ENCODE measurements around the gene GFI1B. TPM values are rescaled to one million over a fixed set of nuclear protein-coding genes. Genes with fewer than 3 reads are reported as not detected.
"Not testable (repeated sequence)": the region's sequence is repeated elsewhere in the genome, so short reads cannot be mapped to it uniquely, and the experiment has no call there.

GFI1B gene
- total RNA-seq, 1 donor from 2014 or later = not detected

- Mint-ChIP-seq H3K27me3 (ENCODE audit: low read depth, unreplicated experiment) (peaks cover 21% of the 10 kb centered on the region), H3K4me3 (ENCODE audit: unreplicated experiment) (no peak overlapping the region), H3K36me3 (ENCODE audit: low read depth, unreplicated experiment) (peaks cover 1% of the 10 kb centered on the region), H3K9me3 (ENCODE audit: unreplicated experiment) (peaks cover 17% of the 10 kb centered on the region), H3K27ac (ENCODE audit: unreplicated experiment) (no peak overlapping the region), H3K4me1 (ENCODE audit: low read depth, unreplicated experiment) (no peaks in the 10 kb centered on the region)
- TF ChIP-seq CTCF (IDR thresholded peaks at IDR 0.05; ENCODE audit: insufficient read depth, low read depth, low read length) (no peak), EZH2 (IDR thresholded peaks at IDR 0.05; ENCODE audit: insufficient read depth, low read length) (no peak)
- peaks cover 2% of the 10 kb centered on the region for H3K27me3 ChIP-seq (ENCODE audit: insufficient read depth, low read length)
- H3K9ac ChIP-seq (ENCODE audit: low read length) = no peak overlapping the region
- FAIRE-seq = no peak
- no peak overlapping the region for H3K27ac ChIP-seq (ENCODE audit: low read depth, low read length)
- no peaks in the 10 kb centered on the region for H3K4me1 ChIP-seq (ENCODE audit: insufficient read depth, low read length)
- H3K36me3 ChIP-seq (ENCODE audit: insufficient read depth, low read length) = no peaks in the 10 kb centered on the region
- DNase-seq (ENCODE audit: low read depth) = no peak
- H3K79me2 ChIP-seq (ENCODE audit: insufficient read depth, low read length) = no peaks in the 10 kb centered on the region
- H3K9me3 ChIP-seq (ENCODE audit: insufficient read depth, low read depth, low read length) = no peaks in the 10 kb centered on the region
- H3K4me3 ChIP-seq (ENCODE audit: insufficient read depth, low read depth, low read length) = no peak overlapping the region
- H2AFZ ChIP-seq (ENCODE audit: low read depth, low read length) = no peak overlapping the region
- H3K4me2 ChIP-seq (ENCODE audit: low read length) = no peak overlapping the region
- no peaks in the 10 kb centered on the region for H4K20me1 ChIP-seq (ENCODE audit: insufficient read depth, low read length)
These were observed 20.7 kb upstream of the GFI1B start for GRCh38 chr9:132957805-132958204.

GRCh38 chr9:132961002-132961401, 17.5 kb upstream of the GFI1B start:
- no peak overlapping the region for H3K9ac ChIP-seq (ENCODE audit: low read length)
- H3K79me2 ChIP-seq (ENCODE audit: insufficient read depth, low read length) = no peaks in the 10 kb centered on the region
- Mint-ChIP-seq H3K4me1 (ENCODE audit: low read depth, unreplicated experiment) (no peaks in the 10 kb centered on the region), H3K36me3 (ENCODE audit: low read depth, unreplicated experiment) (peaks cover 1% of the 10 kb centered on the region), H3K27ac (ENCODE audit: unreplicated experiment) (no peak overlapping the region), H3K27me3 (ENCODE audit: low read depth, unreplicated experiment) (peaks cover 23% of the 10 kb centered on the region), H3K4me3 (ENCODE audit: unreplicated experiment) (no peak overlapping the region), H3K9me3 (ENCODE audit: unreplicated experiment) (peaks cover 12% of the 10 kb centered on the region)
- DNase-seq (ENCODE audit: low read depth) (no peak), FAIRE-seq (no peak)
- no peaks in the 10 kb centered on the region for H4K20me1 ChIP-seq (ENCODE audit: insufficient read depth, low read length)
- H3K4me3 ChIP-seq (ENCODE audit: insufficient read depth, low read depth, low read length) = no peak overlapping the region
- no peak overlapping the region for H2AFZ ChIP-seq (ENCODE audit: low read depth, low read length)
- no peak overlapping the region for H3K4me2 ChIP-seq (ENCODE audit: low read length)
- no peaks in the 10 kb centered on the region for H3K9me3 ChIP-seq (ENCODE audit: insufficient read depth, low read depth, low read length)
- no peak for TF ChIP-seq CTCF (IDR thresholded peaks at IDR 0.05; ENCODE audit: insufficient read depth, low read depth, low read length)
- no peak for TF ChIP-seq EZH2 (IDR thresholded peaks at IDR 0.05; ENCODE audit: insufficient read depth, low read length)
- H3K27me3 ChIP-seq (ENCODE audit: insufficient read depth, low read length) = peaks cover 9% of the 10 kb centered on the region
- H3K4me1 ChIP-seq (ENCODE audit: insufficient read depth, low read length) = no peaks in the 10 kb centered on the region
- H3K36me3 ChIP-seq (ENCODE audit: insufficient read depth, low read length) = no peaks in the 10 kb centered on the region
- H3K27ac ChIP-seq (ENCODE audit: low read depth, low read length) = no peak overlapping the region

DNA sequence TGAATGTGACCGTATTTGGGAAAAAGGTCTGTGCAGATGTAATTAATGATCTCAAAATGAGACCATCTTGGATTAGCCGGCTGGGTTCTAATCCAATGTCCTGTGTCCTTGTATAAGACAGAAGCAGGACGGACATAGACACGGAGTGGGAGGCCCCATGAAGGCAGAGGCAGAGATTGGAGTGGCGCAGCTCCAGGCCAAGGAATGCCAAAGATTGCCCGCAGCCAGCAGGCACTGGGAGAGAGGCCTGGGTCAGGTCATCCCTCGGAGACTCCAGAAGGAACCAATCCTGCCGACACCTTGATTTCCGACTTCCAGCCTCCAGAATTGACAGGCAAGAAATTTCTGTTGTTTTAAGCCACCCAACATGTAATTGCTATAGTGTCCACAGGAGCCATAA, 13.0 kb upstream of the GFI1B start:
- peaks cover 28% of the 10 kb centered on the region for H3K27me3 Mint-ChIP-seq (ENCODE audit: low read depth, unreplicated experiment)
- no peaks in the 10 kb centered on the region for H3K4me1 Mint-ChIP-seq (ENCODE audit: low read depth, unreplicated experiment)
- H2AFZ ChIP-seq (ENCODE audit: low read depth, low read length) = no peak overlapping the region
- no peaks in the 10 kb centered on the region for H4K20me1 ChIP-seq (ENCODE audit: insufficient read depth, low read length)
- H3K36me3 ChIP-seq (ENCODE audit: insufficient read depth, low read length) = no peaks in the 10 kb centered on the region
- TF ChIP-seq CTCF (IDR thresholded peaks at IDR 0.05; ENCODE audit: insufficient read depth, low read depth, low read length) = no peak
- TF ChIP-seq EZH2 (IDR thresholded peaks at IDR 0.05; ENCODE audit: insufficient read depth, low read length) = no peak
- no peak overlapping the region for H3K4me2 ChIP-seq (ENCODE audit: low read length)
- no peaks in the 10 kb centered on the region for H3K9me3 ChIP-seq (ENCODE audit: insufficient read depth, low read depth, low read length)
- H3K4me1 ChIP-seq (ENCODE audit: insufficient read depth, low read length) = no peaks in the 10 kb centered on the region
- H3K27ac ChIP-seq (ENCODE audit: low read depth, low read length) = no peak overlapping the region
- no peak for DNase-seq (ENCODE audit: low read depth)
- peaks cover 30% of the 10 kb centered on the region for H3K27me3 ChIP-seq (ENCODE audit: insufficient read depth, low read length)
- no peak overlapping the region for H3K9ac ChIP-seq (ENCODE audit: low read length)
- H3K36me3 Mint-ChIP-seq (ENCODE audit: low read depth, unreplicated experiment) = no peaks in the 10 kb centered on the region
- H3K4me3 ChIP-seq (ENCODE audit: insufficient read depth, low read depth, low read length) = no peak overlapping the region
- no peak for FAIRE-seq
- no peaks in the 10 kb centered on the region for H3K79me2 ChIP-seq (ENCODE audit: insufficient read depth, low read length)
- no peak overlapping the region for H3K27ac Mint-ChIP-seq (ENCODE audit: unreplicated experiment)
- no peak overlapping the region for H3K4me3 Mint-ChIP-seq (ENCODE audit: unreplicated experiment)
- peaks cover 2% of the 10 kb centered on the region for H3K9me3 Mint-ChIP-seq (ENCODE audit: unreplicated experiment)

DNA sequence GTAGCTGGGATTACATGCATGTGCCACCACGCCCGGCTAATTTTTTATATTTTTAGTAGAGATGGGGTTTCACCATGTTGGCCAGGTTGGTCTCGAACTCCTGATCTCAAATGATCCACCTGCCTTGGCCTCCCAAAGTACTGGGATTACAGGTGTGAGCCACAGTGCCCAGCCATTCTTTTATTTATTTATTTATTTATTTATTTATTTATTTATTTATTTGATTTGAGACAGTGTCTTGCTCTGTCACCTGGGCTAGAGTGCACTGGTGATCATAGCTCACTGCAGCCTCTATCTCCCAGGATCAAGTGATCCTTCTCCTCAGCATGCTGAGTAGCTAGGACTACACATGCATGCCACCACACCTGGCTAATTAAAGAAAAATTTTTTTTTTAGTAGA, 10.6 kb upstream of the GFI1B start:
- not testable (repeated sequence) for H3K4me3 Mint-ChIP-seq (ENCODE audit: unreplicated experiment); H3K36me3 Mint-ChIP-seq (ENCODE audit: low read depth, unreplicated experiment); H3K9me3 ChIP-seq (ENCODE audit: insufficient read depth, low read depth, low read length); H3K9ac ChIP-seq (ENCODE audit: low read length); H3K27ac Mint-ChIP-seq (ENCODE audit: unreplicated experiment); H3K79me2 ChIP-seq (ENCODE audit: insufficient read depth, low read length); H3K9me3 Mint-ChIP-seq (ENCODE audit: unreplicated experiment); DNase-seq (ENCODE audit: low read depth); H3K36me3 ChIP-seq (ENCODE audit: insufficient read depth, low read length); H3K4me3 ChIP-seq (ENCODE audit: insufficient read depth, low read depth, low read length); H3K4me1 Mint-ChIP-seq (ENCODE audit: low read depth, unreplicated experiment); H4K20me1 ChIP-seq (ENCODE audit: insufficient read depth, low read length); H3K4me1 ChIP-seq (ENCODE audit: insufficient read depth, low read length); H3K4me2 ChIP-seq (ENCODE audit: low read length); H2AFZ ChIP-seq (ENCODE audit: low read depth, low read length); FAIRE-seq; H3K27ac ChIP-seq (ENCODE audit: low read depth, low read length)
- H3K27me3 Mint-ChIP-seq (ENCODE audit: low read depth, unreplicated experiment) = peaks cover 29% of the 10 kb centered on the region
- H3K27me3 ChIP-seq (ENCODE audit: insufficient read depth, low read length) = peaks cover 31% of the 10 kb centered on the region
